Endothelial cell of umbilical vein (primary cell): ENCODE results near the gene CASKIN2. TPM values are rescaled to one million over a fixed set of nuclear protein-coding genes. Genes with fewer than 3 reads are reported as not detected.

Experiments used
- BruUV-seq: library from RNA; stranded (reverse); fragments of 400-500 nt; replicated peaks from 2 replicates; lab custom pipeline; 2021; lab: Mats Ljungman, UMichigan
- CTCF ChIA-PET: fragments of 300-600, 350-600 bp; sonication (Branson Sonifier 250); formaldehyde crosslinking; loops from one replicate; lab custom pipeline; 2021; ENCODE audit warnings: antibody characterized with exemption, inconsistent platforms; lab: Charles Lee
- POLR2A ChIA-PET: fragments of 300-600, 350-600 bp; sonication (Branson Sonifier 250); formaldehyde crosslinking; loops from one replicate; lab custom pipeline; 2021; ENCODE audit warnings: antibody characterized with exemption, inconsistent platforms; lab: Charles Lee
- DNase-seq: peaks from one replicate; pipeline ENCODE4 v3.0.0-alpha.2; 2011; ENCODE audit warnings: low read depth, low spot score
- FAIRE-seq: peaks from 2 replicates; lab custom pipeline; 2011; peaks lifted over from hg19 to GRCh38; lab: Jason Lieb, UNC
- H2AFZ ChIP-seq: 2 replicates; pipeline ENCODE4 v1.6.0; 2012; ENCODE audit warnings: low read depth, low read length, control low read depth, inconsistent platforms
- H3K27ac ChIP-seq: 2 replicates; pipeline ENCODE4 v1.5.1; 2011; ENCODE audit warnings: low read depth, mild to moderate bottlenecking, control low read depth, low read length, moderate library complexity; ENCODE audit not compliant: insufficient read depth
- H3K27me3 ChIP-seq, 2 experiments: 2 replicates each; pipeline versions ENCODE4 v1.6.0 to v1.6.1; 2011; ENCODE audit warnings: low read length in 2 of 2, mixed read lengths in 1 of 2; ENCODE audit not compliant: control insufficient read depth in 2 of 2, insufficient read depth in 2 of 2
- H3K36me3 ChIP-seq, 2 experiments: 2 replicates in 1 of 2; 3 replicates in 1 of 2; pipeline ENCODE4 v1.5.1; 2011; ENCODE audit warnings: low read length in 2 of 2, mild to moderate bottlenecking in 1 of 2, moderate library complexity in 1 of 2; ENCODE audit not compliant: control insufficient read depth in 2 of 2, insufficient read depth in 2 of 2; ENCODE audit errors: extremely low read depth in 1 of 2
- H3K4me1 ChIP-seq: 3 replicates; pipeline ENCODE4 v1.5.1; 2011; ENCODE audit warnings: mild to moderate bottlenecking, low read length; ENCODE audit not compliant: control insufficient read depth, insufficient read depth; ENCODE audit errors: extremely low read depth
- H3K4me2 ChIP-seq: 2 replicates; pipeline ENCODE4 v1.6.1; 2011; ENCODE audit warnings: low read length, control low read depth, mixed read lengths; ENCODE audit not compliant: insufficient read depth
- H3K4me3 ChIP-seq, 3 experiments: fragments of 200-600 bp in 1 of 3; sonication (generic), shearing (Covaris generic) in 1 of 3; replicated peaks in 1 of 3; 2 replicates each; pipeline ENCODE4 v1.5.1; 2011 to 2016; ENCODE audit warnings: control low read depth in 3 of 3, low read length in 3 of 3, mild to moderate bottlenecking in 2 of 3, inconsistent platforms in 1 of 3, low read depth in 1 of 3, moderate library complexity in 1 of 3; ENCODE audit not compliant: insufficient read depth in 1 of 3
- H3K79me2 ChIP-seq: 2 replicates; pipeline ENCODE4 v1.6.0; 2012; ENCODE audit warnings: low read length, inconsistent platforms; ENCODE audit not compliant: control insufficient read depth, insufficient read depth
- H3K9ac ChIP-seq: replicated peaks from 2 replicates; pipeline ENCODE3; 2011; ENCODE audit warnings: low read length, control low read depth; ENCODE audit not compliant: insufficient read depth; ENCODE audit errors: extremely low read depth
- H3K9me1 ChIP-seq: replicated peaks from 3 replicates; pipeline ENCODE4 v1.6.0; 2011; ENCODE audit warnings: mild to moderate bottlenecking, low read length; ENCODE audit not compliant: control insufficient read depth, insufficient read depth; ENCODE audit errors: extremely low read depth
- H3K9me3 ChIP-seq: replicated peaks from 2 replicates; pipeline ENCODE4 v1.5.1; 2012; ENCODE audit warnings: low read length, inconsistent platforms; ENCODE audit not compliant: control insufficient read depth, insufficient read depth
- H4K20me1 ChIP-seq: replicated peaks from 2 replicates; pipeline ENCODE3; 2011; ENCODE audit warnings: mild to moderate bottlenecking, low read length; ENCODE audit not compliant: control insufficient read depth, insufficient read depth; ENCODE audit errors: extremely low read depth
- EZH2 ChIP-seq: IDR thresholded peaks from 2 replicates; pipeline ENCODE4 v1.6.1; 2012; ENCODE audit warnings: borderline replicate concordance, low read depth, mild to moderate bottlenecking, moderate library complexity, low read length, inconsistent platforms; ENCODE audit not compliant: severe bottlenecking
- FOS ChIP-seq: IDR thresholded peaks from 2 replicates; pipeline ENCODE4 v1.6.1; 2011; ENCODE audit warnings: mild to moderate bottlenecking, low read length, moderate library complexity, borderline replicate concordance; ENCODE audit not compliant: insufficient read depth
- GATA2 ChIP-seq: IDR thresholded peaks from 2 replicates; pipeline ENCODE4 v1.7.0; 2011; ENCODE audit warnings: low read depth, mild to moderate bottlenecking, moderate library complexity, mixed read lengths, low read length; ENCODE audit not compliant: insufficient read length, insufficient read depth
- JUN ChIP-seq: IDR thresholded peaks from 2 replicates; pipeline ENCODE4 v1.6.1; 2011; ENCODE audit warnings: borderline replicate concordance, low read depth; ENCODE audit not compliant: insufficient read length, insufficient read depth
- MYC ChIP-seq: IDR thresholded peaks from one replicate; pipeline ENCODE4 v1.6.1; 2011; ENCODE audit warnings: mild to moderate bottlenecking, low read depth, low read length
- POLR2A ChIP-seq: IDR thresholded peaks from 2 replicates; pipeline ENCODE4 v1.6.1; 2012; ENCODE audit warnings: low read depth, mild to moderate bottlenecking, control low read depth, low read length
- POLR2AphosphoS5 ChIP-seq: IDR thresholded peaks from 2 replicates; pipeline ENCODE4 v1.6.1; 2012; ENCODE audit warnings: low read depth, mild to moderate bottlenecking, control low read depth, low read length, moderate library complexity; ENCODE audit not compliant: insufficient read depth
- dilution Hi-C: fragments of 300-500 bp; cut with MboI; formaldehyde crosslinking; loops from one replicate; pipeline ENCODE4 v1.15.0; 2019; ENCODE audit warnings: low sequenced_read_pairs; ENCODE audit not compliant: extremely low pct_ligation_motif_present
- intact Hi-C: fragments of 100-400 bp; cut with micrococcal nuclease; formaldehyde crosslinking; loops from one replicate; pipeline ENCODE4 v1.10.0; 2022
- polyA plus RNA-seq, 4 experiments: library from polyadenylated mRNA; depleted of rRNA in 3 of 4; stranded (reverse) in 3 of 4; unstranded in 1 of 4; fragments of >200 nt; gene quantifications; 2 replicates each; pipeline versions ENCODE4 v1.2.1 to v1.2.3, GENCODE V29; 2011 to 2012; ENCODE audit warnings: missing spikeins in 1 of 4
- total RNA-seq: library from RNA; stranded (reverse); gene quantifications from 2 replicates; pipeline ENCODE4 v1.2.3, GENCODE V29; 2021
- TF ChIP-seq, protein P1 (sequence below), 2 donors: IDR thresholded peaks; 1 replicate in 1 of 2; 2 replicates in 1 of 2; pipeline ENCODE4 v1.5.1; 2011; ENCODE audit warnings: low read length in 2 of 2, mild to moderate bottlenecking in 2 of 2, moderate library complexity in 2 of 2, control low read depth in 1 of 2, inconsistent platforms in 1 of 2, low read depth in 1 of 2; ENCODE audit not compliant: insufficient read depth in 1 of 2; ENCODE audit errors: extremely low read depth in 1 of 2
- TF ChIP-seq, protein P2 (sequence below): IDR thresholded peaks from 2 replicates; pipeline ENCODE4 v1.6.1; 2011; ENCODE audit not compliant: insufficient read depth, insufficient read length

The CASKIN2 gene
- total and polyA plus RNA-seq, 2 donors (not counting 3 experiments of a cell fraction or from before 2014, with no cell fraction given): 13.0 to 37.6 TPM

DNA sequence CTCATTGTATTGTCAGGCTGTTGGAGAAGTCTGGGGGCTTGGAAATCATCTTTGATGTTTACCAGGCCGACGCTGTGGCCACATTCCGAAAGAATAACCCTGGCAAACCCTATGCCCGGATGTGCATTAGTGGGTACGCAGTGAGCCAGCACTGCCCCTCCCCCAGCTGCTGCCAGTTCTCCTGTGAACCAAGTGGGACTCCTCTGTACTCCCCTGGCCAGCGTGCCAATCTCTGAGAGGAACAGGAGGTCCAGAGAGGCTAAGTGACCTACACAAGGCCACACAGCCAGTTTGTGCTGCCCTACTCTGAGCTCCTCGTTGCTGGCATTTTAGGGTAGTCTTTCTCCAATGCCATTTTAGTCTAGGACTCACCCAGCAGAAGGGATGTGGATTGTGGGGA lies 8.3 kb upstream of the CASKIN2 start:
- Histone ChIP-seq H3K9ac (no peak overlapping the region), H3K4me3 (no peak overlapping the region), H3K4me1 (peaks cover 7% of the 10 kb centered on the region), H2AFZ (no peak overlapping the region), H3K27me3 (no peaks in the 10 kb centered on the region), H4K20me1 (no peaks in the 10 kb centered on the region), H3K27ac (no peak overlapping the region), H3K9me3 (no peaks in the 10 kb centered on the region), H3K36me3 (peaks cover 0 to 2% of the 10 kb centered on the region in 2 experiments), H3K79me2 (no peaks in the 10 kb centered on the region), H3K9me1 (no peaks in the 10 kb centered on the region), H3K4me2 (no peak overlapping the region)
- DNase-seq (no peak), FAIRE-seq (no peak)
- TF ChIP-seq, protein P1, sequence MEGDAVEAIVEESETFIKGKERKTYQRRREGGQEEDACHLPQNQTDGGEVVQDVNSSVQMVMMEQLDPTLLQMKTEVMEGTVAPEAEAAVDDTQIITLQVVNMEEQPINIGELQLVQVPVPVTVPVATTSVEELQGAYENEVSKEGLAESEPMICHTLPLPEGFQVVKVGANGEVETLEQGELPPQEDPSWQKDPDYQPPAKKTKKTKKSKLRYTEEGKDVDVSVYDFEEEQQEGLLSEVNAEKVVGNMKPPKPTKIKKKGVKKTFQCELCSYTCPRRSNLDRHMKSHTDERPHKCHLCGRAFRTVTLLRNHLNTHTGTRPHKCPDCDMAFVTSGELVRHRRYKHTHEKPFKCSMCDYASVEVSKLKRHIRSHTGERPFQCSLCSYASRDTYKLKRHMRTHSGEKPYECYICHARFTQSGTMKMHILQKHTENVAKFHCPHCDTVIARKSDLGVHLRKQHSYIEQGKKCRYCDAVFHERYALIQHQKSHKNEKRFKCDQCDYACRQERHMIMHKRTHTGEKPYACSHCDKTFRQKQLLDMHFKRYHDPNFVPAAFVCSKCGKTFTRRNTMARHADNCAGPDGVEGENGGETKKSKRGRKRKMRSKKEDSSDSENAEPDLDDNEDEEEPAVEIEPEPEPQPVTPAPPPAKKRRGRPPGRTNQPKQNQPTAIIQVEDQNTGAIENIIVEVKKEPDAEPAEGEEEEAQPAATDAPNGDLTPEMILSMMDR (IDR thresholded peaks at IDR 0.05; ENCODE audit: extremely low read depth in 1 of 2, insufficient read depth in 1 of 2, low read depth in 1 of 2, low read length in 2 of 2): no peak
- TF ChIP-seq EZH2: no peak
- TF ChIP-seq, protein P2, sequence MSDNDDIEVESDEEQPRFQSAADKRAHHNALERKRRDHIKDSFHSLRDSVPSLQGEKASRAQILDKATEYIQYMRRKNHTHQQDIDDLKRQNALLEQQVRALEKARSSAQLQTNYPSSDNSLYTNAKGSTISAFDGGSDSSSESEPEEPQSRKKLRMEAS: no peak
- no peak for TF ChIP-seq GATA2
- TF ChIP-seq POLR2AphosphoS5: no peak
- no peak for TF ChIP-seq MYC
- no peak for TF ChIP-seq FOS
- no peak for TF ChIP-seq JUN
- TF ChIP-seq POLR2A: no peak
- ChIA-PET POLR2A (no interaction called here), CTCF (interaction anchor here (1.8 kb wide), 1 partner anchor 16 kb away, joined by 6 read pairs; no protein-coding TSS in a partner anchor)
- BruUV-seq: no TSS peak
- dilution Hi-C loops (no loop called here), intact Hi-C loops (loop anchor here (1.0 to 2.0 kb wide), 3 partner anchors 7 to 97 kb away; partner anchors contain the start of gene TSEN54)
